Measurements from ENCODE around the gene L1CAM.
"Not testable (repeated sequence)": the region's sequence is repeated elsewhere in the genome, so short reads cannot be mapped to it uniquely, and the experiment has no call there.

The L1CAM gene

GRCh38 chrX:153827903-153828302 is 58.1 kb downstream of the L1CAM start:
- DNase-seq = no peak

DNA sequence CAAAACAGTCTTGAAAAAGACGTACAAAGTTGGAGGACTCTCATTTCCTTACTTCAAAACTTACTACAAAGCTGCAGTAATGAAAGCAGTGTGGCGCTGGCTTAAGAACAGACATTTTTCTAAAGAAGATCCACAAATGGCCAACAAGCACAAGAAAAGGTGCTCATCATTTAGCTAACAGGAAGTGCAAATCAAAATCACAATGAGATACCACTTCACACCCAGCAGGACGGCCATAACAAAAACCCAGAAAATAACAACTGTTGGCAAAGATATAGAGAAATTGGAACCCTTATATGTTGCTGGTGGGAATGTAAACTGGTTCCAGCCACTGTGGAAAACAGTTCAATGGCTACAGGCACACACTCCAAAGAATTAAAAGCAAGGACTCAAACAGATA is 59.0 kb downstream of the L1CAM start:
- DNase-seq = no peak

DNA sequence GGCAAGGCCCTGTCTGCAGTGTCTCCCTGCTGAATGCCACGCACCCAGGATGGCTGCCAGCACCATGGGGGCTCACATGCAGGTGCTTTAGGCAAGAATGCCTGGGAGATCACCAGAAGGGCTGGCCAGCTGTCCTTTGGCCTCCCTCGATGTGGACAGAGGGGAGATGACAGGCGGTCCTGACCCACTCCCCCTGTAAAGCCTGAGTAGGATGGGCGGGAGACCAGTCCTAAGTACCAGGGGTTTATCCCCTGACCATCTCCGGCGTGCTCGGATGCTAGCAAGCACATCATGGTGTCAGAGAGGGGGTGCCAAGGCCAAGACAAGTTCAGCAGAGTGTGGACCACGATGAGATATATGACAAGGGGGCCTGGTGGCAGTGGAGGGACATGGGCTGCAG is 60.9 kb downstream of the L1CAM start:
- no peak for DNase-seq

DNA sequence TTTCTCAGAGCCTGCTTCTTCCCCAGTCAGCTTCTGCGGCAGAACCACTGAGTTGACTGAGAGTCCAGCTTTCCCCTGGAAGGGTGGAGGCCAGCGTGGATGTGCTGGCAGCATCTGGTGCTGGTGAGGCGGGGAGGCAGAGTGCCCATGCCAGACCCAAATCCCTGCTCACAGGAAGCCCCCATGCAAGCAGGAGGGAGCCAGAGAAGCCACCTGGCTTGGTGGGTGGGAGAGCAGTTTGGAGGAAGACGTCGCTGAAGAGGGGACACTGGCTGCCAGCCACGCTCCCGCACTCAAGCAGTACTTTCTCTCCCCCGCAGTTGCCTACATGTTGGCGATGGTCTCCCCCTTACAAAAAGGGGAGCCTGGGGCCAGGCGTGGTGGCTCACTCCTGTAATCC is 61.6 kb downstream of the L1CAM start:
- DNase-seq = no peak

GRCh38 chrX:153821066-153821465 is 64.9 kb downstream of the L1CAM start:
- no peak for DNase-seq

DNA sequence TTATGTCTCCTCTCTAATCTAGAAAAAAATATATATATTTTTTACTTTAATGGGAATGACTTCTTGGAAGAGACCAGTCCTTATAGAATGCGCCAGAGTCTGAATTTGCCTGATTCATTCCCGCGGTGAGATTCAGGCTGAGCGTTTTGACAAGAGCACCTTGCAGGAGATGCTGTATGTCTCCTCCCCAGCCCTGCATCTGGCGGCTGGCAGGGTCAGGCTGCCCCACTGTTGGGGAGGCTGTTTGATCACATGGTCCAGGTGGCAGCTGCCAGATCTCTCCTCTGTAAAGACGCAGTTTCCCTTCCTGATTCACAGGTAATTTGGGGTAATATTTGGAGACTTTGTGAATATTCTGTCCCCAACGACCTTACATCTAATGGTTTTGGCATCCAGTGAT is 65.4 kb downstream of the L1CAM start:
- DNase-seq = no peak

DNA sequence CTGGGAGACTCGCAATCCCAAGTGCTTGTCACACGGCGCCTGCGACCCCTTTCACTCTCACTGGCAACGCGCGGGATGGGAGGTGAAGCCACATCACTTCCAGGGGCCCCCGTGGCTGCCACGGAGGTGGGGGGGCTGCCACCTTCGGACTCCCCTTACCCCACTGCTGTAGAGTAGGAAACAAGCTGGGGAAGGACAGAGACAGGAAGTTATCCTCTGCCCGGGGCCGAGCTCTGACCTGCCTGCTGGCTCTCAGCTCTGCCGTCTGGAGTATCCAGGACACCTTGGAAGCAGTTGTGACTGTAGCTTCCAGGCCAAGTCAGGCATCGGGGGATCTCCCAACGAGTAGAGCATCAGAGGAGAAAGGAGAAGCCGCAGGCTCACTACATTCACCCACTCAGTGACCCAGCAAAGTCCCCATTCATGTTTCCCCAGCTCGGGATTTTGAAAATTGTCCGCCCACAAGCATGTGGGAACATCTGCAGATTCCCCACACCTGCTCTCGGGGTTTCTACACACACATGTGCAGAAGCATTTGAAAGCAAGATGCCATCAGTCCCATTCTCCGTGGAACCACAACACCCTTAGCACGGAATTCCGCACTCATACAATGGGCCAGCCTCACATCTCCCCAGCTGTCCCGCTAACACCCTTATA is 66.5 kb downstream of the L1CAM start:
- DNase-seq = no peak

DNA sequence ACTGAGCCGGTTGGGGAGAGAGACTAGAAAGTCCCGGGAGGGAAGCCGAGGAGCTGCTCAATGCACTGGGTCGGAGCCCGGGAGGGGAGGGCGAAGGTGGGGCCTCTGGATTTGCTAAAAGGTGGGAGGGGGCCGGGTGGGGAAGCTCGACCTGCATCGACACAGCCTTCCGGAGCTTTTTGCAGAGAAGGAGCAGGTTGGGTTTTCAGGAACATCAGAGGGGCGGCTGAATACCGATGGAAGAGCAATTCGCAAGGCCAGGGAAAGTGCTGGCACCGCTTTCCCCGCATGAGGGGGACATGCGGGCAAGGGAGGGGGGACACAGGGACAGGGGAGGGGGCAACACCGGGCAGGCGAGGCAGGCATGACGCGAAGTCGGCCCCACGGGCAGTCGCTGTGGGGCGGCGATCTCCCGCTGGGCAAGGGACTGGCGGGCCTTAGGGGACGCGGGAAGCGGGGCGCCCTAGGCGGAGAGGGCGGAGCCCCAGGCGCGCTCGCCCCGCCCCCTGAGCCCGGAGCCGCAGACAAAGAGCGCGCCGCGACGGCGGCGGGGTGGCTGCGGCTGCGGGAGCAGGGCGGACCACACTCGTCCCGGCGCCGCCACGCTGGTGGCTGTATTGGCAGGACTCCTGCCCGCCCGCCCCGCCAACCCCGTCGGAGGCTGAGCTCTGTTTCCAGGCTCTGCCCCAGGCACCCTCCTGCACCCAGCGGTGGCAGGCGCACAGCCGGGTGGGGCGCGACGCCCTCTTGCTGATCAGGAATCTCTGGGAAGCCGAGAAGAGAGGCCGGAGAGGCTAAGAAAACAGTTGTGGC is 67.2 kb downstream of the L1CAM start:
- peak; percentile 70 for DNase-seq

GRCh38 chrX:153818064-153818463 is 67.9 kb downstream of the L1CAM start:
- not testable (repeated sequence) for DNase-seq

- DNase-seq = peak; percentile 57
These were observed 68.9 kb downstream of the L1CAM start for GRCh38 chrX:153816831-153817690.

DNA sequence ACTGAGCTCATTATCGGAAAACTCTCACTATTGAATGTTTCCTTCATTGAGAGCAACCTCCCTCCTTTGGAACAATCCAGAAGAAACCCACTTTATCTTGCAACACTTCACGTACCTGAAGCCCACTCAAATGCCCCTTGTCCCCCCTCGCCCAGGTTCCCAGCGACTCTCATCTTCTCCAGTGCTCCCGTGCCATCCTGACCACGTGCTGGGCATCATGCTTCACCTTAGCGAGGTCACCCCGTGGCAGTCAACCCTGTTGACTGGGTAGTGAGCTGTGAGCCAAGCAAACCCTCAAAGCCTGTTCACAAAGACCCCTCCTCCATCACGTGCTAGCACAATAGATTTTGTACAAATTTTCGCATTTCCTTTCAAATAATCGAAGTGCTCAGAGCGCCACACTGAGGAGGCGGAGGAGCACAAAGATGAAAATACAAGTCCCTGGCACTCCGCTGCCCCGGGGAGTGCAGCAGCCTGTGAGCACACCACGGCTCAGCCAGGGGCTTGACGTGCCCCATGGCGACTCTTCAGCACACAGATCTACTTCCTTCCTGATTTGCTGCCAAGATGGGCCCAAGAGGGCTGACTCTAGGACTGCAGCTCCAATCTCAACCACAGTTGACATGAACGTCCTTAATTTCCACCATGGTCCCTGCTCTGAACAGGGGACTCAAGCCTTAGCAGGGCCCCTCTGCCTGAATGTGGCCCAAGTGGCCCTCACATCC is 71.2 kb downstream of the L1CAM start:
- no peak for DNase-seq

DNA sequence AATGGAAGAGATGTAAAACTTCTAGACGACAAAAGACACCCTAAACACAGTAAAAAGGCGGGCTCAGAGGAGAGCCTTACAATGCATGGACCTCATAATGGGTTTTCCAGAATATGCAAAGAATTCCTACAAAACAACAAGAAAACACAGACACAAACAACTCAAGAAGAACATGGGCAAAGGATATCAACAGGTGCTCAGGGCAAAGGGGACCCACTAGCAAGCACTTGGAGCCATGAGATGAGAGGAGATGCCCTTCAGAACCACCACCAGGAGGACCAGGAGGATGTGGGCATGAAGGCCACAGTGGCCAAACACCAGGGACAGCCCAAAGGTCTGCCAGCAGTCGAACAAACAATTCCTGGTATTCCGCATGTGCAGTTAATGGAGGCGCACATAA is 72.8 kb downstream of the L1CAM start:
- DNase-seq = no peak

DNA sequence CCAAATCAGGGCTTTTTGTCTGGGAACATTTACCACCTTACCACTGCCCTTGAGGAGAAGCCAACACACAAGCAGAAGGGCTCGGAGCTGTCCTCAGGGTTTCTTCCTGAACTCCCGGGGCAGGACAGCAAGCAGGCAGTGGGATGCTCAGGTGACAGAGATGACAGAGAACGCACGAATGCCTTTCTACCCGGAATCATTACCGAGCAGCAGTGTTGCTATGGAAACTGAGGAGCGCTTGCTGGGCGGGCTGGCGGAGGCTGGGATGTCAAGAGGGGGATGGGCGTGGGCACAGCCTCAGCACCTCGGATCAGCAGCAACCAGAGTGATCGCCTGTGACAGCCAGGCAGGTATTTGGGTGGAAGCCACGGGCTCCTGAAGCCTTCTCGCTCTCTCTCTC is 73.8 kb downstream of the L1CAM start:
- DNase-seq = no peak
